HG02938 (cell line): ENCODE results near the gene ZNF783.
A peak's percentile ranks its signal among the peaks of the same experiment; 100 is the strongest.
"Not testable (repeated sequence)": the region's sequence is repeated elsewhere in the genome, so short reads cannot be mapped to it uniquely, and the experiment has no call there.

Experiments
- ATAC-seq: cut with Tn5 transposase; IDR thresholded peaks from one replicate; pipeline ENCODE4 v1.9.1; 2021; ENCODE audit warnings: mild to moderate bottlenecking, moderate library complexity; ENCODE audit not compliant: unreplicated experiment

Gene ZNF783

DNA sequence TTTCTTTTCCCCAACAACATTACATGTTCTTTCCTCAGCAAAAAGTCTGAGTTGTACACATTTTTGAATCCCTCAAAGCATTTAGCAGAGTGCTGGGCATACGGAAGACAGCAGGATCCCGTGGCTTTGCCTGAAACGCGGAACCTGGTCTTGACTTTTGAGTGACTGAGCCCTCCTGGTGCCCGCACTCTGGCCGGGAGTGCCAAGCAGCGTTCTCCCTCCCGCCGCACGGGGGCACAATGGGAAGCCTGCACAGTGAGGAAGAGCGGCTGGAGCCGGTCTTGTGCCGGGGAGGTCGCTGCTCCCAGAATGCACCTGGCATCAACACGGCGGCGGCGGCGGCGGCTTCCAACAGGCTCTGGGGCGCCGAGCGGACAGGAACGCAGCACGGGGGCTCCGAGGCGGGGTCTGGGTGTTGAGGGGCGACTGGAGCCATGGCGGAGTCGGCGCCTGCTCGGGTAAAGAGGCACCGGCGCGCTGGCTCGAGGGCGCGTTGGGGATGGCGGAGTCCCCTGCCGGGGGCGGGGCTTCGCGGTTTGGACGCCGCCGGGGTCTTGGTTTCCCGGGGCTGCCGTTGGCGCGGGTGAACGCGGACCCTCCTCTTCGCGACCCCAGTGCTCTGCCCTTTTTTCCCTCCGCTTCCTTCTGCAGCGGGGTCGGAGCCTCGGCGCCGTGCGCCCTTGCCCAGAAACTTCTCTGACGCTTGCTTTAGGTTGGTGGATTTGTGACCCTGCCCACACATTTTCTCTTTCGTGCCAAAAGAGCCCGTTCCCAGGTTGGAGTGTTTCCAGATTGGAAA, 22.5 kb upstream of the ZNF783 start, which contains the start of gene ZNF212:
Gene ZNF212 (plus strand): TSS at position 307 of the 799 bp plus-strand sequence. CDS start 128 bp downstream, at position 435.
- ATAC-seq = peak; percentile 97

DNA sequence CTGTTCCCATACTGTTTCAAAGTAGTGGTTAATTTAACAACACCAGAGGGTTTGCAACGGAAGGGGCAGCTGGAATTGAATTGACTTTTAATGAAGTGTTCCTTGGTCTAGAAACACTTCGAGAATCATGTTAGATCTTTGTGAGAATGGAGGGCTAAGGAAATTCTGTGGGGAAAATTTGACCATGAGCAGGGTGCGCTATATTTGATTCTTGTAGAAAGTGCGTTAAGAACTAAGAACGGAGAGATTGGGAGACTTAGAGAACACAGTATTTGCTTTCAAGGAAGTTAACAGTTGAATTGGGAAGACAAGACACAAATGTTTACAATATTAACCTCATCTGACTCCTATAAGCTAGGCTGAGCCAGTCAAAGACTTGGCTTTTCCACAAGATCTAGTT, 21.4 kb upstream of the ZNF783 start:
- ATAC-seq = no peak

- no peak for ATAC-seq
Measured at GRCh38 chr7:149241696-149242095, 20.3 kb upstream of the ZNF783 start.

DNA sequence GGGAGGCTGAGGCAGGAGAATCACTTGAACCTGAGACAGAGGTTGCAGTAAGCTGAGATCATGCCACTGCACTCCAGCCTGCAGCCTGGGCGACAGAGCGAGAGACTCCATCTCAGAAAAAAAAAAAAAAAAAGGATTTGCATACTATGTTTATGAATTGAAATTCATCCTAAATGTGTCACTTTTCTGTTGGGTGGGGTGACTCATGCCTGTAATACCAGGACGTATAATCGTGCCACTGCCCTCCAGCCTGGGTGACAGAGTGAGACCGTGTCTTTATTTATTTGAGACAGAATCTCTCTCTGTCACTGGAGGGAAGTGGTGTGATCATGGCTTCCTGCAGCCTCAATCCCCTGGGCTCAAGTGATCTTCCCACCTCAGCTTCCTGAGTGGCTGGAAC, 16.8 kb upstream of the ZNF783 start:
- ATAC-seq = no peak

DNA sequence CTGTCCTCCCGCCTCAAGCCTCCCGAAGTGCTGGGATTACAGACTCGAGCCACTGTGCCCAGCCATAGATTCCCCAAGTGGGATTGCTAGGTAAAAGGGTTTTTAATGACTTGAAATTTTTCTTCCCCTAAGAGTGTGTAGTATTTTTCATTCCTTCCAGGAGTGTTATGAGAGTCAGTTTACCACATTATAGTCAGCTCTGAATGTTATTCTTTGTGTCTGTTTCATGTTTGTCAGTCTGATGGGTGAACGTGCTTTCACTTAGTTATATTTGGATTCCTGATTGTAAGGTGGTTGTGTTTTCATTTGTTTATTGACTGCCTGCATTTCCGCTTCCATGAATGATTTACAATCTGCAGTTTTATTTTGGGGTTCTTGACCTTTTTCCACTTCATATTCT, 16.3 kb upstream of the ZNF783 start:
- ATAC-seq = no peak

DNA sequence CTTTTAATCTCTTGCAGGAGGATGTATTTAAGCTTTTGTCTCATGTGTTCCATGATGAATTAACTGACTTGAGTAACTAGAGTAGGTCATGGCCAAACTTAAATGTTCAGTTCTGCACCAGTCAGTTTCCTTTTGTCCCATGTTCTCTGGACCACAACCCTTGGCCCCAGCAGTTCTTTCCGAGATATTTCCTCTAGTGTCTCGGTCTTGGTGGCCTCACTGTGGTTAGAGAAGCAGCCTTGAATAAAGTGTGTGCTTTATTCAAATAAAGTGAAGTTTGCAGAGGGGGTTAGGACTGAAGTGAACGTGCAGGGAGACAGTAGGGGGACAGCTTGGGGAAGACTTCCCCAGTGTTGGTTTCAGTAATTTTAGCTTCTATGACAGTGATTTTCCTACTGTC, 13.2 kb upstream of the ZNF783 start:
- ATAC-seq = no peak

GRCh38 chr7:149250151-149250550, 11.8 kb upstream of the ZNF783 start:
- not testable (repeated sequence) for ATAC-seq

GRCh38 chr7:149251518-149251917, 10.5 kb upstream of the ZNF783 start:
- ATAC-seq = not testable (repeated sequence)

- ATAC-seq = no peak
Measured at GRCh38 chr7:149252378-149252777, 9.6 kb upstream of the ZNF783 start.

GRCh38 chr7:149253665-149254064, 8.3 kb upstream of the ZNF783 start:
- ATAC-seq = no peak

DNA sequence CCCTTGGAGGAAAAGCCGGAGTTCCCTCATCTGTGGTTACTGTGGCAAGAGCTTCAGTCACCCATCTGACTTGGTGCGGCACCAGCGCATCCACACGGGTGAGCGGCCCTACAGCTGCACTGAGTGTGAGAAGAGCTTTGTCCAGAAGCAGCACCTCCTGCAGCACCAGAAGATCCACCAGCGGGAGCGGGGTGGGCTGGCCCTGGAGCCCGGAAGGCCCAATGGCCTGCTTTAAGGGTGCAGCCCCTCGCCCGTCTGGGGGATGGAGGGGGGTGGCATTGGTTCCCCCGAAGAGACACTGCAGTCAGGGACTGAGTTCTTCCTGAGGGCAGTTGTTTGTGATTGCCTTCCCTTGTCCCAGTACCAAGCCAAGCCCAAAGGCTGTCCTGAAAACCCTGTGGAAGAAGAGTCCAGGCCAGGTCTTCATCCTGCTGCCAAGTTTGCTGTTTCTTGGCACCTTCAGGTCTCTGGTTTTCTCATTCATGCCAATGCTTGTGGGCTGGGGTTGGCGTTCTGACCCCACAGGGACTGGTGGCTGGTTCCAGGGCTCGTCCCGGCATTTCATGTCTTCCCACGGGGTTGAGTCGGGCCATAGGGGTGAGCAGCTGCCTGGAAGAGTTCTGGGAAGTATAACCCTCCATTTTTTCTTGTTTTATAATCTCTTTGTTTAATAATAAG, 7.7 kb upstream of the ZNF783 start:
- no peak for ATAC-seq

DNA sequence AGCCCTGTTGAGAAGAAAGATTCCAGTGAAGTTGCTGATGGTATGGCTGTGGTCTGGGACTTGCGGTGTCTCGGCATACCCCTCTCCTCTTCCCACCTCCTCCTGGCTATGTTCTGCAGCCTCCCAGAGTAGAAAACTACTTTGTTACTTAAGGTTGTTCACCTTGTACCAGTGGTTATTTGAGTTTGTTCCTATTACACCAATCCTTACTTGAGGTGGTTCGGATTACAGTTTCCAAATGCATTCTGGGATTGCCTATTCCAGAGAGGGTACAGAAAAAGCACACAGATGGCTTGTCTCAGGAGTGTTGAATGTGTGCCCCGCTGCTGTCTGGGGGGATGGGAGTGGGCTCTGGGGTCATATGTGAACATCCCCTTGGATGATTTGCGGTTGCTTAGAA, 6.8 kb upstream of the ZNF783 start:
- ATAC-seq = no peak

DNA sequence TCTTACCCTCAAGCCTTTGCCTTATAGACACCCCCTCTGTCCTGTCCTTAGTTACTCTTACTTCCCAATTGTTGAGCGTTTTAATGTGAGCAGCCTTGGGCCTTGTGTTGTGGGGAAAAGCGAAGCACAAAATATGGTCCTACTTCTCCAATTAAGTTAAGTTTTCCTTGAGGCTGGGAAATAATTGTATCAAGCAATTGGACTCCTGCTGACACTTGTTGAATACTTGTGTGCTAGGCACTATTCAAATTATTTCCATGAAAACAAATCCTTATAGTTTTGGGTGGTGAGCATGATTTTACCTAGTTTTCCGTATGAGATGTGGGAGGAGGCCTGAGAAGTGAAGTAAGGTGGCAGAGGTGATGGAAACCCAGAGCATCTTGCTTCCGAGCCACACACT, 5.4 kb upstream of the ZNF783 start:
- no peak for ATAC-seq

DNA sequence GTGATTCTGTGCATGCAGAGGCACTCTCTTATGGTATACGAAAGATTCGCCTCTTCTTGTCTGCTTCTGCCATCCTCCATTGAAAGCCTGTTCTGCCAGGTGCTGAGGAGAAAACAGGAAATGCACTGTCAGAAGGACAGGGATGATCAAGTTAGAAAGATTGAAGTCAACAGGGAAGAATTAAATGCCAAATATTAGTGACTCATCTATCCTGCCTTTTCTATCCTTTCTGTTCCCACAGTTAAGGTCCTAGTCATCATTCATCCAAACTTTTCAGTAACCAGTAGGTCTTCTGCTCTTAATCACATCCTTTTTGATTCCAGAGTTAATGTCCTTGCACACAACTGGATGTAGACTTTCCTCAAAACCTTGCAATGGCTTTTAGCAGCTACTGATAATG, 4.8 kb upstream of the ZNF783 start:
- no peak for ATAC-seq

- peak; percentile 7 for ATAC-seq
Measured at GRCh38 chr7:149261316-149261828, 624 bp upstream of the ZNF783 start.

DNA sequence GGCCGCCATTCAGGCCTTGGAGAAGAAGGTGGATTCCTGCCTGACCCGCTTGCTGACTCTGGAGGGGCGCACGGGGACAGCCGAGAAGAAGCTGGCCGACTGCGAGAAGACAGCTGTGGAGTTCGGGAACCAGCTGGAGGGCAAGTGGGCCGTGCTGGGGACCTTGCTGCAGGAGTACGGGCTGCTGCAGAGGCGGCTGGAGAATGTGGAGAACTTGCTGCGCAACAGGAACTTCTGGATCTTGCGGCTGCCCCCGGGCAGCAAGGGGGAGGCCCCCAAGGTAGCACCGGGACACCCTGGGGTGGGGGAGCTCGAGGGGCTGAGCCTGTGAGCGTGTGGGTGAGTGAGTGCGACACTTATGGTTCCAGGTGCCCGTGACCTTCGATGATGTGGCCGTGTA, 4.5 kb downstream of the ZNF783 start:
- ATAC-seq = no peak

DNA sequence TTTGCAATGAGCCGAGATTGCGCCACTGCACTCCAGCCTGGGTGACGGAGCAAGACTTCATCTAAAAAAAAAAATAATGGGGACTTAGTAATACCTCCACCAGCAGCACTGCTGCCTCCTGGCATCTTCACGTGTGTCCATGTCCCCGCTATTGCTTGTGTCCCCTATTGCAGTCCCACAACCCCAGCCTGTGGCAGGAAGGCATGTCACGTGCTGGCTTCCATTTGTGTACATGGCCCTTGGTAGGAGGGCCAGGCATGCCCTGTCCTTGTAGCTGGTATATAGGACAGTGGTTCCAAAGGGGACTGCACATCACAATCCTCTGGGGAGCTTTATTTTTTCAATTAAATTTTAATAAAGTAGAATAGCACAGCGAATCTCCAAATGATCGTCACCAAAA, 5.7 kb downstream of the ZNF783 start:
- no peak for ATAC-seq

DNA sequence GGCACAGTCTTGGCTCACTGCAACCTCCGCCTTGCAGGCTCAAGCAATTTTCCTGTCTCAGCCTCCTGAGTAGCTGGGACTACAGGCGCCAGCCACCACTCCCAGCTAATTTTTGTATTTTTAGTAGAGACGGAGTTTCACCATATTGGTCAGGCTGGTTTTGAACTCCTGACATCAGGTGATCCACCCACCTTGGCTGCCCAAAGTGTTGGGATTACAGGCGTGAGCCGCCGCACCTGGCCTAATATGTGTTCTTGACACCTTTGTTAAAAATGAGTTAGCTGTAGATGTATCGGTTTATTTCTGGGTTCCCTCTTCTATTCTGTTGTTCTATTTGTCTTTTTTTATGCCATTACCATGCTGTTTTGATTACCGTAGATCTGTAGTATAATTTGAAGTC, 12.4 kb downstream of the ZNF783 start:
- not testable (repeated sequence) for ATAC-seq

DNA sequence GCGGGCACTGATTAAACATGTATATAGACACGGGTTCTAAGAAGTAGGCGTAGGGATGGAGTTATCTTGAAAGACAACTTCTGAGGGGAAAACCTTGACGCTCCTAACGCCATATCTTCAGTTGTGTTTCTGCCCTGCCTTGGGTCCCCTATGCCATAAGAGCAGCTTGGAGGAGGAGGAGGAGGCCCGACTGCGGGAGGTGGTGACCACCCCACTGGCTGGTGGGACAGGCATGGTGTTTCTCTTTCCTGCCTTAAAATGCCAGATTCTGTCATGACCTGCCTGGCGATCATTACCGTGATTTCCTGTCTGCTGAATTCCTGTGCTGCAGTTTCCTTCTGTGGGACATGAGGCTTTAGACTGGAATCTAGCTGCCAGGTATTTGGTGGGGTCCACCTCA, 15.9 kb downstream of the ZNF783 start:
- no peak for ATAC-seq

- ATAC-seq = no peak
Measured at GRCh38 chr7:149278396-149278795, 16.4 kb downstream of the ZNF783 start.

DNA sequence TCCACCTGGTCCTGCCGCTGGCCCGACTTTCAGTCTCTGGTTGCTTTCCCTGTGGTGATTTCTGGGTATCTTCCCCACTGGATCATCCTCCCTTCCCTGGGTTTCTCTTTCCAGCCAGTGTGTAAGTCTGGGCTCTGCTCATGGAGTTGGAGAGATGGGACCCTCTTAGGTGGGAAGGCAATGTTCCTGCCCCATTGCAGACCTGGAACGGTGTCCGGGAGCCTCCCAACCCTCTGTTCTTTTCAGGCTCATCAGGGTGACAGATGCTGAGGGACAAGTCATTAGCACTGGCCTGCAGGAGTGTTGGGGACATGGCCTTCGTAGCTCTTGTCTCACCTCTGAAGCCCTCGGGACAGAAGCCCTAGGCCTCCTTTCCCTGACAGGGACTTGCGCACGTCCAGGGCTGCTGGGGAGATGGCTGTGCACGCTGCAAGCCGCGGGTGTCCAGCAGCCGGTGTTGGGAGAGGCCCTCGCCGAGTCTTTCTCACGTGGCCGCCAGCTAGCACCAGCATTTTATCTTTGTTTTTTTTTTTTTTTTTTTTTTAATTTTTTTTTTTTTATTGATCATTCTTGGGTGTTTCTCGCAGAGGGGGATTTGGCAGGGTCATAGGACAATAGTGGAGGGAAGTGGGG, 17.2 kb downstream of the ZNF783 start:
- ATAC-seq = no peak

- ATAC-seq = no peak
Measured at GRCh38 chr7:149280151-149280550, 18.2 kb downstream of the ZNF783 start.
